Naive thymus-derived CD4-positive, alpha-beta T cell (primary cell): ENCODE results near the gene STX5. TPM values are rescaled to one million over a fixed set of nuclear protein-coding genes. Genes with fewer than 3 reads are reported as not detected.
"Not testable (repeated sequence)": the region's sequence is repeated elsewhere in the genome, so short reads cannot be mapped to it uniquely, and the experiment has no call there.

Source experiments
- ATAC-seq: fragments of 150-1000 bp; cut with Tn5 transposase; 2 replicates; pipeline ENCODE4 v1.10.0; 2021; ENCODE audit warnings: mild to moderate bottlenecking, moderate library complexity
- CTCF ChIA-PET: fragments of 350-600 bp; sonication (Branson Sonifier 250); formaldehyde crosslinking; loops from one replicate; lab custom pipeline; 2021; ENCODE audit warnings: antibody characterized with exemption; lab: Charles Lee
- POLR2A ChIA-PET: fragments of 350-600 bp; sonication (Branson Sonifier 250); formaldehyde crosslinking; loops from one replicate; lab custom pipeline; 2021; ENCODE audit warnings: antibody characterized with exemption, inconsistent platforms; lab: Charles Lee
- DNase-seq, 9 donors: peaks; one replicate each; pipeline versions ENCODE4 v3.0.0 to v3.0.0-alpha.2; 2020 to 2022; ENCODE audit warnings: mixed read lengths in 1 of 9
- H3K27ac ChIP-seq: one replicate; pipeline ENCODE4 v1.7.0; 2013; ENCODE audit warnings: mild to moderate bottlenecking, low read depth, low read length, moderate library complexity
- H3K27me3 ChIP-seq, 2 donors: one replicate each; pipeline ENCODE4 v1.7.0; 2013; ENCODE audit warnings: low read length in 2 of 2, mild to moderate bottlenecking in 2 of 2, moderate library complexity in 2 of 2; ENCODE audit not compliant: control insufficient read depth in 2 of 2, insufficient read depth in 2 of 2
- H3K36me3 ChIP-seq, 3 experiments: 1 replicate in 2 of 3; 2 replicates in 1 of 3; pipeline ENCODE4 v1.7.0; 2013; ENCODE audit warnings: low read length in 3 of 3, mild to moderate bottlenecking in 3 of 3, moderate library complexity in 1 of 3; ENCODE audit not compliant: insufficient read depth in 3 of 3, control insufficient read depth in 2 of 3
- H3K4me1 ChIP-seq, 2 donors: one replicate each; pipeline ENCODE4 v1.7.0; 2013; ENCODE audit warnings: low read length in 2 of 2, mild to moderate bottlenecking in 2 of 2, moderate library complexity in 1 of 2; ENCODE audit not compliant: control insufficient read depth in 2 of 2, insufficient read depth in 2 of 2
- H3K4me3 ChIP-seq: 2 replicates; pipeline ENCODE4 v1.7.0; 2013; ENCODE audit warnings: mild to moderate bottlenecking, low read length
- H3K9me3 ChIP-seq, 3 experiments: 1 replicate in 2 of 3; 2 replicates in 1 of 3; pipeline ENCODE4 v1.7.0; 2013; ENCODE audit warnings: low read length in 3 of 3; ENCODE audit not compliant: control insufficient read depth in 2 of 3
- H3K27ac Mint-ChIP-seq, 9 donors: one replicate each; pipeline ENCODE4 v1.8.0; 2020 to 2022; ENCODE audit warnings: mixed read lengths in 9 of 9, mild to moderate bottlenecking in 8 of 9, moderate library complexity in 5 of 9, inconsistent platforms in 2 of 9
- H3K27me3 Mint-ChIP-seq, 5 donors: one replicate each; pipeline ENCODE4 v1.8.0; 2021 to 2022; ENCODE audit warnings: mixed read lengths in 5 of 5, mild to moderate bottlenecking in 1 of 5
- H3K36me3 Mint-ChIP-seq, 5 donors: one replicate each; pipeline ENCODE4 v1.8.0; 2020 to 2022; ENCODE audit warnings: mixed read lengths in 5 of 5, mild to moderate bottlenecking in 3 of 5, inconsistent platforms in 1 of 5
- H3K4me1 Mint-ChIP-seq, 7 donors: one replicate each; pipeline ENCODE4 v1.8.0; 2020 to 2022; ENCODE audit warnings: mixed read lengths in 7 of 7, mild to moderate bottlenecking in 3 of 7, inconsistent platforms in 1 of 7
- H3K4me3 Mint-ChIP-seq, 10 donors: one replicate each; pipeline ENCODE4 v1.8.0; 2020 to 2022; ENCODE audit warnings: mild to moderate bottlenecking in 10 of 10, mixed read lengths in 10 of 10, moderate library complexity in 6 of 10, inconsistent platforms in 2 of 10
- H3K9me3 Mint-ChIP-seq, 11 donors: one replicate each; pipeline ENCODE4 v1.8.0; 2020 to 2022; ENCODE audit warnings: mixed read lengths in 11 of 11, mild to moderate bottlenecking in 4 of 11, inconsistent platforms in 1 of 11, moderate library complexity in 1 of 11
- intact Hi-C, 2 donors: fragments of 100-400 bp; cut with micrococcal nuclease; formaldehyde crosslinking; loops; one replicate each; pipeline ENCODE4 v1.15.1; 2023
- polyA plus RNA-seq, 2 donors: library from polyadenylated mRNA; unstranded; fragments of 300-500 nt; fragmentation: Illumina TruSeq; gene quantifications; one replicate each; pipeline ENCODE4 v1.2.3, GENCODE V29; 2021
- total RNA-seq, 6 experiments: library from RNA in 5 of 6; stranded (reverse) in 5 of 6; gene quantifications; 1 replicate in 5 of 6; 2 replicates in 1 of 6; pipeline ENCODE4 v1.2.3 and lab custom pipeline; 2021 to 2026

The STX5 gene
- total and polyA plus RNA-seq, 7 experiments from 2014 or later, result 23.8 to 152 (median 53.6) TPM

DNA sequence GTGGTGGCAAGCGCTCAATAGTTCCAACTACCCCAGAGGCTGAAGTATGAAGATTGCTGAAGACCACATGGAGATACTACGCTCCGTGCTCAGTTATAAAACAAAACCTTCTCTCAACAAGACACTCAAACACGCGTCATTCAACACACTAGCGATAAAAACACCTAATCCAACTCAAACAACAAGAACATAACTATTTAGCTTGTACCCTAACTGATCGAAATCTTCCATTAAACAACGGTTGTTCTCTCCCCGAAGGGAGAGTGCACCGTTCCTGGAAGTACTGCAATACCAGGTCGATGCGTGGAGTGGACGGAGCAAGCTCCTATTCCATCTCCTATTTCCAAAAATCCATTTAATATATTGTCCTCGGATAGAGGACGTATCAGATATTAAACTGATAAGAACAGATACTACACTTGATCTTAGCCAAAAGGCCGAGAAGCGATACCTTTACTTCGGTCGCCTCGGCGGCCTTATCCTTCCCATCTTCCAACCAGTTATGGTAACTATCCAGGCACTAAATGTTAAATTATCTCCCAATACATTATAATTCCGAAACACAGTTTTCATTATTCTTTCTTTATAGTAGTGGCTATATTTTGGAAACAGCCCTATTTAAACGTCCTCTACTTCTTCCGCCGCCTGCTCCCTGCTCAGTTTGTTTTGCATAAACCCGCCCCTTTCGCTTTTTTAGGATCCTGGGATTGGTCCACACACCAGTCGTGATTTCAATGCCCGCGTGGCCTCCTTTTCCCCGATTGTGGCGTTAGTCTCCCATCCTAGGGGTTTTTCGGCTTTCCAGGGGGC, 9.7 kb upstream of the STX5 start:
- Histone ChIP-seq H3K27ac (peak overlapping the region; percentile 99), H3K9me3 (no peaks in the 10 kb centered on the region), H3K27me3 (no peaks in the 10 kb centered on the region), H3K4me1 (peaks cover 9 to 22% of the 10 kb centered on the region in 2 donors), H3K36me3 (peaks cover 0 to 10% (median 0%) of the 10 kb centered on the region in 3 experiments), H3K4me3 (peak overlapping the region; percentile 73)
- POLR2A ChIA-PET, result interaction anchor here (0.6 to 3.4 kb wide), 75 partner anchors 9 to 1961 kb away, joined by 3 to 379 read pairs (median 5); partner anchors contain the start of genes B3GAT3, BAD, BSCL2 and C11orf98
- CTCF ChIA-PET, result interaction anchor here (0.7 to 2.6 kb wide), 5 partner anchors 12 to 268 kb away, joined by 4 to 12 read pairs (median 9); partner anchors contain the start of genes HNRNPUL2, POLR2G and TTC9C
- peaks cover 5 to 10% (median 7%) of the 10 kb centered on the region in 5 donors for H3K36me3 Mint-ChIP-seq
- peaks cover 15 to 31% (median 26%) of the 10 kb centered on the region in 7 donors for H3K4me1 Mint-ChIP-seq
- no peak overlapping the region for H3K4me3 Mint-ChIP-seq
- intact Hi-C loops, result loop anchor here (1.0 to 5.0 kb wide), 9 partner anchors 14 to 286 kb away; partner anchors contain the start of genes EML3 (in 1 of the 2), ROM1 (in 1 of the 2), TMEM179B (in 1 of the 2) and ZBTB3 (in 1 of the 2)
- H3K9me3 Mint-ChIP-seq, result no peaks in the 10 kb centered on the region
- H3K27ac Mint-ChIP-seq, result no peak overlapping the region
- peak; percentile 68 to 94 (median 88) for DNase-seq
- H3K27me3 Mint-ChIP-seq, result peaks cover 0 to 6% (median 0%) of the 10 kb centered on the region in 5 donors
- peak; percentile 71 for ATAC-seq

DNA sequence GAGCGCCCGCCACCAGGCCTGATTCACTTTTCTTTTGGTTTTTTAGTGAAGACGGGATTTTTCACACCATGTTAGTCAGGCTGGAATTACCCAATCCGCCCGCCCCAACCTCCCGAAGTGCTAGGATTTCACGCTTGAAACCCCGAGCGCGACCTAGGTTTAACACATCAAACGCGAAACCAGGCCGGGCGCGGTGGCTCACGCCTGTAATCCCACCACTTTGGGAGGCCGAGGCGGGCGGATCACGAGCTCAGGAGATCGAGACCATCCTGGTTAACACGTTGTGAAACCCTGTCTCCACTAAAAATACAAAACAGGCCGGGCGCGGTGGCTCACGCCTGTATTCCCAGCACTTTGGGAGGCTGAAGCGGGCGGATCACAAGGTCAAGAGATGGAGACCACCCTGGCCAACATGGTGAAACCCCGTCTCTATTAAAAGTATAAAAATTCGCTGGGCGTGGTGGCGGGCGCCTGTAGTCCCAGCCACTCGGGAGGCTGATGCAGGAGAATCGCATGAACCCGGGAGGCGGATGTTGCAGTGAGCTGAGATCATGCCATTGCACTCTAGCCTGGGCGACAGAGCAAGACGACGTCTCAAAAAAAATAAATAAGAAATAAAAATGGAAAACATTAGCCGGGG, 9.0 kb upstream of the STX5 start:
- H3K9me3 ChIP-seq, H3K27ac Mint-ChIP-seq, H3K9me3 Mint-ChIP-seq, H3K27me3 ChIP-seq, H3K27me3 Mint-ChIP-seq, H3K4me3 Mint-ChIP-seq: not testable (repeated sequence)
- Histone ChIP-seq H3K27ac (peak overlapping the region; percentile 99), H3K4me1 (peaks cover 9 to 22% of the 10 kb centered on the region in 2 donors), H3K4me3 (peak overlapping the region; percentile 73), H3K36me3 (peaks cover 0 to 17% (median 0%) of the 10 kb centered on the region in 3 experiments)
- ChIA-PET POLR2A (interaction anchor here (0.6 to 3.4 kb wide), 75 partner anchors 9 to 1962 kb away, joined by 3 to 379 read pairs (median 5); partner anchors contain the start of genes B3GAT3, BAD, BSCL2 and C11orf98), CTCF (interaction anchor here (0.7 to 2.6 kb wide), 5 partner anchors 13 to 267 kb away, joined by 4 to 12 read pairs (median 9); partner anchors contain the start of genes HNRNPUL2, POLR2G and TTC9C)
- Mint-ChIP-seq H3K4me1 (peaks cover 15 to 34% (median 28%) of the 10 kb centered on the region in 7 donors), H3K36me3 (peaks cover 5 to 14% (median 7%) of the 10 kb centered on the region in 5 donors)
- DNase-seq, result peak in 4 of 9 donors; percentile 65 to 86 (median 76)
- intact Hi-C loops, result loop anchor here (1.0 to 5.0 kb wide), 8 partner anchors 9 to 290 kb away; partner anchors contain the start of genes TMEM179B (in 2 of the 2), EML3 (in 1 of the 2), ROM1 (in 1 of the 2) and STX5 (in 1 of the 2)
- peak; percentile 44 for ATAC-seq

GRCh38 chr11:62839050-62839945, 7.4 kb upstream of the STX5 start, which contains the start of gene WDR74:
WDR74 (minus strand) TSS chr11:62839590; CDS start chr11:62839570, 20 bp downstream.
- peak; percentile 59 for ATAC-seq
- intact Hi-C loops, result loop anchor here (1.0 kb wide), 9 partner anchors 8 to 284 kb away; partner anchors contain the start of genes HNRNPUL2 (in 2 of the 2), NXF1 (in 2 of the 2), TAF6L (in 2 of the 2) and POLR2G (in 1 of the 2)
- Mint-ChIP-seq H3K4me1 (peaks cover 15 to 41% (median 34%) of the 10 kb centered on the region in 7 donors), H3K27ac (no peak within 1 kb of the TSS), H3K27me3 (peaks cover 0 to 6% (median 0%) of the 10 kb centered on the region in 5 donors), H3K9me3 (no peaks in the 10 kb centered on the region), H3K4me3 (no peak within 1 kb of the TSS), H3K36me3 (peaks cover 10 to 23% (median 10%) of the 10 kb centered on the region in 5 donors)
- Histone ChIP-seq H3K27ac (peak within 1 kb of the TSS; percentile 99), H3K4me3 (peak within 1 kb of the TSS; percentile 73), H3K9me3 (no peaks in the 10 kb centered on the region), H3K4me1 (peaks cover 9 to 22% of the 10 kb centered on the region in 2 donors), H3K27me3 (no peaks in the 10 kb centered on the region), H3K36me3 (peaks cover 0 to 32% (median 10%) of the 10 kb centered on the region in 3 experiments)
- peak; percentile 74 to 96 (median 92) for DNase-seq
- CTCF ChIA-PET, result interaction anchor here (0.5 to 2.6 kb wide), 4 partner anchors 15 to 441 kb away, joined by 3 to 12 read pairs (median 6); partner anchors contain the start of genes HNRNPUL2 and TTC9C
- POLR2A ChIA-PET, result interaction anchor here (0.7 to 3.4 kb wide), 34 partner anchors 7 to 1963 kb away, joined by 3 to 379 read pairs (median 12); partner anchors contain the start of genes BSCL2, C11orf98, CSKMT and GNG3

- peaks cover 10 to 23% (median 10%) of the 10 kb centered on the region in 5 donors for H3K36me3 Mint-ChIP-seq
- CTCF ChIA-PET, result no interaction called here
- no peaks in the 10 kb centered on the region for H3K9me3 ChIP-seq
- no peak overlapping the region for H3K27ac ChIP-seq
- peaks cover 14 to 28% of the 10 kb centered on the region in 2 donors for H3K4me1 ChIP-seq
- H3K4me3 Mint-ChIP-seq, result peak overlapping the region in 1 of 10 donors; percentile 19
- H3K27me3 ChIP-seq, result no peaks in the 10 kb centered on the region
- intact Hi-C loops, result no loop called here
- peak overlapping the region in 6 of 9 donors; percentile 28 to 64 (median 46) for H3K27ac Mint-ChIP-seq
- ATAC-seq (no peak), DNase-seq (no peak)
- no peak overlapping the region for H3K4me3 ChIP-seq
- peaks cover 0 to 6% (median 0%) of the 10 kb centered on the region in 5 donors for H3K27me3 Mint-ChIP-seq
- POLR2A ChIA-PET, result interaction anchor here (0.8 to 7.5 kb wide), 2 partner anchors 18 to 38 kb away, joined by 3 to 122 read pairs; no protein-coding TSS in a partner anchor
- peaks cover 0 to 48% (median 10%) of the 10 kb centered on the region in 3 experiments for H3K36me3 ChIP-seq
- peaks cover 23 to 55% (median 49%) of the 10 kb centered on the region in 7 donors for H3K4me1 Mint-ChIP-seq
- H3K9me3 Mint-ChIP-seq, result no peaks in the 10 kb centered on the region
These were observed 3.5 kb upstream of the STX5 start for GRCh38 chr11:62835336-62835735.
